Glutamatergic neuron (in vitro differentiated cells): Measurements from ENCODE around the gene CPVL. TPM values are rescaled to one million over a fixed set of nuclear protein-coding genes. Genes with fewer than 3 reads are reported as not detected.
A peak's percentile ranks its signal among the peaks of the same experiment; 100 is the strongest.

Source experiments
- DNase-seq: peaks from one replicate; pipeline ENCODE4 v3.0.0; 2022
- H3K27ac Mint-ChIP-seq: one replicate; pipeline ENCODE4 v1.8.0; 2020; ENCODE audit warnings: mild to moderate bottlenecking, mixed read lengths, inconsistent platforms; ENCODE audit not compliant: unreplicated experiment
- H3K27me3 Mint-ChIP-seq: one replicate; pipeline ENCODE4 v1.8.0; 2020; ENCODE audit warnings: mild to moderate bottlenecking, moderate library complexity, mixed read lengths, inconsistent platforms; ENCODE audit not compliant: unreplicated experiment
- H3K36me3 Mint-ChIP-seq: one replicate; pipeline ENCODE4 v1.8.0; 2020; ENCODE audit warnings: mild to moderate bottlenecking, mixed read lengths, inconsistent platforms; ENCODE audit not compliant: unreplicated experiment
- H3K4me1 Mint-ChIP-seq: one replicate; pipeline ENCODE4 v1.8.0; 2020; ENCODE audit warnings: mild to moderate bottlenecking, low read depth, mixed read lengths, inconsistent platforms; ENCODE audit not compliant: unreplicated experiment
- H3K4me3 Mint-ChIP-seq: one replicate; pipeline ENCODE4 v1.8.0; 2020; ENCODE audit warnings: mild to moderate bottlenecking, mixed read lengths, inconsistent platforms; ENCODE audit not compliant: unreplicated experiment
- H3K9me3 Mint-ChIP-seq: one replicate; pipeline ENCODE4 v1.8.0; 2020; ENCODE audit warnings: mild to moderate bottlenecking, moderate library complexity, mixed read lengths, inconsistent platforms; ENCODE audit not compliant: unreplicated experiment
- CTCF ChIP-seq: fragments of 200-600 bp; sonication (generic); IDR thresholded peaks from one replicate; pipeline ENCODE4 v1.5.0; 2021; ENCODE audit not compliant: partially characterized antibody, unreplicated experiment
- total RNA-seq: library from RNA; stranded (reverse); fragmentation: NEBNext Ultra II Directional; extraction: Animal tissue kit (Norgen Biotek cat#: 25700); gene quantifications from one replicate; pipeline ENCODE4 v1.2.1, GENCODE V29; 2021; ENCODE audit not compliant: unreplicated experiment

CPVL gene
- total RNA-seq, 1 donor from 2014 or later, result 20.3 TPM

- no peaks in the 10 kb centered on the region for H3K27me3 Mint-ChIP-seq
- DNase-seq, result no peak
- no peaks in the 10 kb centered on the region for H3K36me3 Mint-ChIP-seq
- peaks cover 13% of the 10 kb centered on the region for H3K4me1 Mint-ChIP-seq
- TF ChIP-seq CTCF, result no peak
- H3K27ac Mint-ChIP-seq, result no peak overlapping the region
- H3K4me3 Mint-ChIP-seq, result no peak overlapping the region
- peaks cover 2% of the 10 kb centered on the region for H3K9me3 Mint-ChIP-seq
These were observed 12.6 kb upstream of the CPVL start for GRCh38 chr7:29158795-29159423.

GRCh38 chr7:29156907-29157452 is 10.6 kb upstream of the CPVL start:
- DNase-seq, result no peak
- Mint-ChIP-seq H3K36me3 (no peaks in the 10 kb centered on the region), H3K9me3 (no peaks in the 10 kb centered on the region), H3K4me1 (peaks cover 13% of the 10 kb centered on the region), H3K27me3 (no peaks in the 10 kb centered on the region), H3K27ac (no peak overlapping the region), H3K4me3 (no peak overlapping the region)
- TF ChIP-seq CTCF, result peak; percentile 50

- H3K27ac Mint-ChIP-seq, result no peak overlapping the region
- no peaks in the 10 kb centered on the region for H3K9me3 Mint-ChIP-seq
- no peak for DNase-seq
- H3K36me3 Mint-ChIP-seq, result no peaks in the 10 kb centered on the region
- H3K4me3 Mint-ChIP-seq, result no peak overlapping the region
- peaks cover 8% of the 10 kb centered on the region for H3K4me1 Mint-ChIP-seq
- no peaks in the 10 kb centered on the region for H3K27me3 Mint-ChIP-seq
- TF ChIP-seq CTCF, result no peak
These were observed 7.7 kb upstream of the CPVL start for GRCh38 chr7:29154076-29154475.

GRCh38 chr7:29150856-29151255 is 4.5 kb upstream of the CPVL start:
- Mint-ChIP-seq H3K27ac (no peak overlapping the region), H3K9me3 (no peaks in the 10 kb centered on the region), H3K36me3 (no peaks in the 10 kb centered on the region), H3K27me3 (no peaks in the 10 kb centered on the region), H3K4me3 (no peak overlapping the region), H3K4me1 (peaks cover 2% of the 10 kb centered on the region)
- no peak for DNase-seq
- no peak for TF ChIP-seq CTCF

- H3K27me3 Mint-ChIP-seq, result no peaks in the 10 kb centered on the region
- no peaks in the 10 kb centered on the region for H3K9me3 Mint-ChIP-seq
- H3K4me3 Mint-ChIP-seq, result no peak overlapping the region
- no peak for DNase-seq
- H3K4me1 Mint-ChIP-seq, result peaks cover 2% of the 10 kb centered on the region
- no peak overlapping the region for H3K27ac Mint-ChIP-seq
- TF ChIP-seq CTCF, result no peak
- no peaks in the 10 kb centered on the region for H3K36me3 Mint-ChIP-seq
These were observed 2.7 kb upstream of the CPVL start for GRCh38 chr7:29149036-29149435.
